PC-9 (cell line): ENCODE results near the gene PRR15L. TPM values are rescaled to one million over a fixed set of nuclear protein-coding genes. Genes with fewer than 3 reads are reported as not detected.
"Not testable (repeated sequence)": the region's sequence is repeated elsewhere in the genome, so short reads cannot be mapped to it uniquely, and the experiment has no call there.

Experiments used
- BruUV-seq: library from RNA; stranded (reverse); fragments of 400-500 nt; replicated peaks from 2 replicates; lab custom pipeline; 2021; lab: Mats Ljungman, UMichigan
- CTCF ChIA-PET: fragments of 300-600 bp; sonication (Branson Sonifier 250); formaldehyde crosslinking; loops from one replicate; lab custom pipeline; 2022; ENCODE audit warnings: antibody characterized with exemption; lab: Charles Lee
- POLR2A ChIA-PET: fragments of 300-600 bp; sonication (Branson Sonifier 250); formaldehyde crosslinking; loops from one replicate; lab custom pipeline; 2022; ENCODE audit warnings: antibody characterized with exemption; ENCODE audit not compliant: unreplicated experiment; lab: Charles Lee
- DNase-seq, 2 experiments: peaks; one replicate each; pipeline versions ENCODE4 v3.0.0 to v3.0.0-alpha.2; 2015 to 2022; ENCODE audit warnings: mixed read lengths in 1 of 2
- H2AFZ ChIP-seq: fragments of 200-600 bp; sonication (generic); 2 replicates; pipeline ENCODE4 v1.8.1; 2017; ENCODE audit warnings: antibody characterized with exemption
- H3F3A ChIP-seq: fragments of 200-600 bp; sonication (generic); 2 replicates; pipeline ENCODE4 v1.8.1; 2017; ENCODE audit warnings: antibody characterized with exemption, mild to moderate bottlenecking, low read depth; ENCODE audit not compliant: insufficient read depth
- H3K27ac ChIP-seq: fragments of 200-600 bp; sonication (generic); 2 replicates; pipeline ENCODE4 v1.6.1; 2016; ENCODE audit warnings: mixed run types
- H3K27me3 ChIP-seq: fragments of 200-600 bp; sonication (generic); 2 replicates; pipeline ENCODE4 v1.6.1; 2016; ENCODE audit warnings: low read depth, mixed run types; ENCODE audit not compliant: insufficient read depth
- H3K36me3 ChIP-seq: fragments of 200-600 bp; sonication (generic); 2 replicates; pipeline ENCODE4 v1.6.1; 2016; ENCODE audit warnings: low read depth, mixed run types
- H3K4me1 ChIP-seq: fragments of 200-600 bp; sonication (generic); replicated peaks from 2 replicates; pipeline ENCODE4 v1.6.1; 2016; ENCODE audit warnings: mixed run types; ENCODE audit not compliant: insufficient read depth
- H3K4me2 ChIP-seq: fragments of 200-600 bp; sonication (generic); 2 replicates; pipeline ENCODE4 v1.6.1; 2017; ENCODE audit warnings: mixed run types
- H3K4me3 ChIP-seq: fragments of 200-600 bp; sonication (generic); 2 replicates; pipeline ENCODE4 v1.6.1; 2016; ENCODE audit warnings: mixed run types
- H3K79me2 ChIP-seq: fragments of 200-600 bp; sonication (generic); 2 replicates; pipeline ENCODE4 v1.6.1; 2017; ENCODE audit warnings: low read depth, mixed run types
- H3K9me2 ChIP-seq: fragments of 200-600 bp; sonication (generic); 2 replicates; pipeline ENCODE4 v1.8.1; 2017; ENCODE audit warnings: mild to moderate bottlenecking; ENCODE audit not compliant: insufficient read depth
- H3K9me3 ChIP-seq: fragments of 200-600 bp; sonication (generic); 2 replicates; pipeline ENCODE4 v1.8.1; 2016; ENCODE audit warnings: low read depth; ENCODE audit not compliant: insufficient read depth
- H4K20me1 ChIP-seq: fragments of 200-600 bp; sonication (generic); 2 replicates; pipeline ENCODE4 v1.8.1; 2017; ENCODE audit not compliant: insufficient read depth
- EZH2 ChIP-seq: fragments of 200-600 bp; sonication (generic); IDR thresholded peaks from 2 replicates; pipeline ENCODE4 v1.8.0; 2017; ENCODE audit warnings: antibody characterized with exemption, low read depth
- intact Hi-C: fragments of 100-400 bp; cut with micrococcal nuclease; formaldehyde crosslinking; loops from one replicate; pipeline ENCODE4 v1.10.0; 2022; ENCODE audit not compliant: unreplicated experiment
- total RNA-seq: library from RNA; stranded (reverse); gene quantifications from 2 replicates; pipeline ENCODE4 v1.2.3, GENCODE V29; 2021
- TF ChIP-seq, protein P1 (sequence below): fragments of 200-600 bp; sonication (generic); conservative IDR thresholded peaks from 2 replicates; pipeline ENCODE4 v1.6.1; 2017; ENCODE audit warnings: mixed run types, antibody characterized with exemption, mild to moderate bottlenecking, moderate library complexity

The PRR15L gene
- total RNA-seq, 1 experiment from 2014 or later: 5.3 TPM

DNA sequence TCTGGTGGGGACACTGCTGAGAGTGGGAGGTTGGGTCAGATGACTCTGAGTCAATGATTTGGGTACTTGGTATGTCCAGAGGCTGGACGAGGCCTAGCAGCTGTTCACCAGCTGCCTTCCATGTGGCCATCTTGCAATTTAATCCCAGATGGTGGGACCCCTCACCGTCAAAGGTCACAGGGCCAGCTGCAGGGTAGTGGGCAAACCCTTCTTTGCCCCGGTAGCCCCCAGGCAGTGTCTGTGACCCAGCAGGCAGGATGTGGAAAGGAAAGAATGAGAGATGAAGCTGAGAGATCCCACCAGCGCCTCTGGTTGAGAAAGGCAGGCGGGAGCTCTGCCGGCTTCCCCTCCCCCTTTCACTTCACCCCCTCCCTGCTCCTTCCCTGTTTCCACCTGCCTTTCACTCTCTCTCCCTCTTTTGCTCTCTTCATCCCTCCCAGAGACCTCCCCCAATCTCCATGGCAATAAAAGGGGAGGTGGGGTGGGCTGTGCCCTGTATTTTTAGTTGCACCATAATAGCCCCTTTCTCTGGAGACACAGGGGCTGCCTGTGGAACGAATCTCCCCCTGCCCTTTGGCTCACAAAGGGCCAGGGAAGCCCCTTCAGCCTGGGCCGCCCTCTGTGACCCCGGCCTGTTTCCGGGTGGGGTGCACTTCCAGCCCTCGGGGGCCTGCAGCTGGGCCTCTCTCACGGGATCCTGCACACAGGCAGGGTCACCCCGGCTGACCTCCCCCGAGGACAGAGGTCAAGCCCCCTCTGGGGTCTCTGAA lies 33.5 kb upstream of the PRR15L start:
- H3K4me3 ChIP-seq: no peak overlapping the region
- no peaks in the 10 kb centered on the region for H3K4me1 ChIP-seq
- H3K9me2 ChIP-seq: no peaks in the 10 kb centered on the region
- TF ChIP-seq, protein P1, sequence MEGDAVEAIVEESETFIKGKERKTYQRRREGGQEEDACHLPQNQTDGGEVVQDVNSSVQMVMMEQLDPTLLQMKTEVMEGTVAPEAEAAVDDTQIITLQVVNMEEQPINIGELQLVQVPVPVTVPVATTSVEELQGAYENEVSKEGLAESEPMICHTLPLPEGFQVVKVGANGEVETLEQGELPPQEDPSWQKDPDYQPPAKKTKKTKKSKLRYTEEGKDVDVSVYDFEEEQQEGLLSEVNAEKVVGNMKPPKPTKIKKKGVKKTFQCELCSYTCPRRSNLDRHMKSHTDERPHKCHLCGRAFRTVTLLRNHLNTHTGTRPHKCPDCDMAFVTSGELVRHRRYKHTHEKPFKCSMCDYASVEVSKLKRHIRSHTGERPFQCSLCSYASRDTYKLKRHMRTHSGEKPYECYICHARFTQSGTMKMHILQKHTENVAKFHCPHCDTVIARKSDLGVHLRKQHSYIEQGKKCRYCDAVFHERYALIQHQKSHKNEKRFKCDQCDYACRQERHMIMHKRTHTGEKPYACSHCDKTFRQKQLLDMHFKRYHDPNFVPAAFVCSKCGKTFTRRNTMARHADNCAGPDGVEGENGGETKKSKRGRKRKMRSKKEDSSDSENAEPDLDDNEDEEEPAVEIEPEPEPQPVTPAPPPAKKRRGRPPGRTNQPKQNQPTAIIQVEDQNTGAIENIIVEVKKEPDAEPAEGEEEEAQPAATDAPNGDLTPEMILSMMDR: no peak
- TF ChIP-seq EZH2: no peak
- H3F3A ChIP-seq: peaks cover 10% of the 10 kb centered on the region; the same call in 1 of the 2 replicates
- H3K9me3 ChIP-seq: no peaks in the 10 kb centered on the region
- H3K27ac ChIP-seq: no peak overlapping the region
- no peaks in the 10 kb centered on the region for H3K79me2 ChIP-seq
- DNase-seq: no peak
- POLR2A ChIA-PET: no interaction called here
- no peaks in the 10 kb centered on the region for H3K36me3 ChIP-seq
- BruUV-seq: no TSS peak
- no peaks in the 10 kb centered on the region for H3K27me3 ChIP-seq
- no peaks in the 10 kb centered on the region for H4K20me1 ChIP-seq
- intact Hi-C loops: no loop called here
- CTCF ChIA-PET: no interaction called here
- no peak overlapping the region for H3K4me2 ChIP-seq
- no peak overlapping the region for H2AFZ ChIP-seq

DNA sequence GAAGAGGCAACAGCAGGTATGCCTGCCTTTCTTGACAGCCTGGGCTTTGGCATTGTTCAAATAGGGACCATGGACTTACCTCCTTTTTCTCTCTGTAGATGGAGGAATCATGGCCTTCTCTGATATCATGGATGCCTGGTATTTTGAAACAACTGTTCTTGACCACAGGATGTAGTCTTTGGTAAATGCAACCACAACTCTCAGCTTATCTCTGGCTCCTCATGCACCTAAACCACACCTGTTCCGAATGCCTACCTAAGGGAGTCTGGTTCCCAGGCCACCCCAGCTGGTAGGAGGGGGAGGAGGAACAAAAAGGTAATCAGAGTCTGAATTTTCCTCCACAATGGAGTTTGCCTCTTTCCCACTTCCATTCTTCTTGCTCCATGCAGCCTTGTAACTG lies 32.0 kb upstream of the PRR15L start:
- TF ChIP-seq, protein P1: no peak
- no peak for TF ChIP-seq EZH2
- Histone ChIP-seq H3K9me2 (no peaks in the 10 kb centered on the region), H3K4me1 (no peaks in the 10 kb centered on the region), H3K79me2 (no peaks in the 10 kb centered on the region), H2AFZ (no peak overlapping the region), H3K4me3 (no peak overlapping the region), H3K4me2 (no peak overlapping the region), H3F3A (peaks cover 10% of the 10 kb centered on the region; the same call in 1 of the 2 replicates), H4K20me1 (no peaks in the 10 kb centered on the region), H3K27ac (no peak overlapping the region), H3K9me3 (no peaks in the 10 kb centered on the region), H3K27me3 (no peaks in the 10 kb centered on the region), H3K36me3 (no peaks in the 10 kb centered on the region)
- CTCF ChIA-PET: no interaction called here
- POLR2A ChIA-PET: no interaction called here
- no TSS peak for BruUV-seq
- DNase-seq: no peak
- intact Hi-C loops: no loop called here

DNA sequence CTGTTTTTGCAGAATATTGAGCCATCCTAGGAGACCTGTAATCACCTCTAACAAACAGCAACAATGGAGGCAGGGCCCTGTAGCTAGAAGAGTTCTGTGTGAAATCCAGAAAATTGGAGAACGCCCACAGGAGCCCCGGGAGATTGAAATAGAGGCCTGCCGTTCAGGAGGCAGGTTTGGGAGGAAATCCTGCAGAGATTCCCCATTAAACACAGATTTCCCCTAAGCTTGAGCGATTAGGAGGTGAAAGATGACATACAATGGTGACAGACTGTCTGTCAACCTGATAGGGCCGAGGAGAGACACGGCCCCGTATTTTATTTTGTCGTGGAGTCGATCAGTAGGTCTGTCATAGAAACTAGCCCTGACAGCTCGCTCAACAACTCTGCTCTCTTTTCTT lies 31.5 kb upstream of the PRR15L start:
- ChIA-PET POLR2A (no interaction called here), CTCF (interaction anchor here (0.5 kb wide), 1 partner anchor 188 kb away, joined by 4 read pairs; no protein-coding TSS in a partner anchor)
- H3K9me2 ChIP-seq: no peaks in the 10 kb centered on the region
- peaks cover 10% of the 10 kb centered on the region; the same call in 1 of the 2 replicates for H3F3A ChIP-seq
- no peak overlapping the region for H2AFZ ChIP-seq
- no peak overlapping the region for H3K4me3 ChIP-seq
- H3K27ac ChIP-seq: no peak overlapping the region
- no peaks in the 10 kb centered on the region for H4K20me1 ChIP-seq
- no TSS peak for BruUV-seq
- H3K36me3 ChIP-seq: no peaks in the 10 kb centered on the region
- intact Hi-C loops: no loop called here
- TF ChIP-seq, protein P1: no peak
- no peak for TF ChIP-seq EZH2
- no peaks in the 10 kb centered on the region for H3K4me1 ChIP-seq
- no peaks in the 10 kb centered on the region for H3K79me2 ChIP-seq
- H3K27me3 ChIP-seq: no peaks in the 10 kb centered on the region
- DNase-seq: no peak
- H3K4me2 ChIP-seq: no peak overlapping the region
- no peaks in the 10 kb centered on the region for H3K9me3 ChIP-seq

DNA sequence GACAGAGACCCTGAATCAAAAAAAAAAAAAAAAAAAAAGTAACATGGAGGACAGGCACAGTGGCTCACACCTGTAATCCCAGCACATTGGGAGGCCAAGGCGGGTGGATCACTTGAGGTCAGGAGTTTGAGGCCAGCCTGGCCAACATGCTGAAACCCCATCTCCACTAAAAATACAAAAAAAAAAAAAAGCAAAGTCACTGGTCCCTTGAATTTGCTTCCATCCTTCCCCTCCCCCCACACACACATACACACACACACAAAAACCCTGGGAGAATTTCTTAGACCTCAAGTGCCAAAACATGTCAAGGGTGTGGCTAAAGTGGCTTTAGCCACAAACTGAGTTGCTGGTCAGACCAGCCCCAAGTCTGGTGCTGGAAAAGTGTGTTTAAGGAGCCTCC lies 30.8 kb upstream of the PRR15L start:
- H3K36me3 ChIP-seq, H2AFZ ChIP-seq, H3K79me2 ChIP-seq, H4K20me1 ChIP-seq, H3K4me3 ChIP-seq, H3K9me3 ChIP-seq, H3K4me1 ChIP-seq, H3K27me3 ChIP-seq, H3K4me2 ChIP-seq, BruUV-seq, POLR2A ChIA-PET, H3K9me2 ChIP-seq, intact Hi-C loops, H3K27ac ChIP-seq, DNase-seq, H3F3A ChIP-seq, CTCF ChIA-PET: not testable (repeated sequence)
